ENCODE measurements around the gene TBX10. TPM values are rescaled to one million over a fixed set of nuclear protein-coding genes. Genes with fewer than 3 reads are reported as not detected.
"Not testable (repeated sequence)": the region's sequence is repeated elsewhere in the genome, so short reads cannot be mapped to it uniquely, and the experiment has no call there.

TBX10 gene
- total and polyA plus RNA-seq, 4 donors, result not detected

GRCh38 chr11:67640758-67641337 is 1.3 kb upstream of the TBX10 start:
- no peak for ATAC-seq (ENCODE audit: insufficient read depth, low FRiP score)
- Histone ChIP-seq H3K4me3 (no peak overlapping the region), H3K27ac (ENCODE audit: low read depth in 1 of 2, low read length in 1 of 2) (no peak overlapping the region), H3K9ac (ENCODE audit: insufficient read depth in 1 of 2, low read length in 2 of 2) (no peak overlapping the region), H3K4me1 (ENCODE audit: control insufficient read depth in 5 of 5, insufficient read depth in 5 of 5, low read length in 5 of 5) (no peaks in the 10 kb centered on the region), H3K9me3 (ENCODE audit: control insufficient read depth in 4 of 4, insufficient read depth in 3 of 4, low read length in 3 of 4) (peaks cover 0 to 2% (median 0%) of the 10 kb centered on the region in 4 donors), H3K36me3 (ENCODE audit: control insufficient read depth in 4 of 4, insufficient read depth in 4 of 4, low read length in 4 of 4) (no peaks in the 10 kb centered on the region), H3K27me3 (ENCODE audit: control insufficient read depth in 3 of 3, insufficient read depth in 3 of 3, low read length in 2 of 3) (no peaks in the 10 kb centered on the region)
- no peak for DNase-seq
- 69 to 87% methylated on average over 12 of the region's 12 CpGs for WGBS, 2 donors
- no peak for TF ChIP-seq CTCF (IDR thresholded peaks at IDR 0.05; ENCODE audit: control extremely low read depth, extremely low read depth)

- WGBS, 2 donors, result 46 to 57% methylated on average over 23 of the region's 23 CpGs
- Histone ChIP-seq H3K27ac (ENCODE audit: low read depth in 1 of 2, low read length in 1 of 2) (no peak overlapping the region), H3K9ac (ENCODE audit: insufficient read depth in 1 of 2, low read length in 2 of 2) (no peak overlapping the region), H3K27me3 (ENCODE audit: control insufficient read depth in 3 of 3, insufficient read depth in 3 of 3, low read length in 2 of 3) (no peaks in the 10 kb centered on the region), H3K4me3 (no peak overlapping the region), H3K9me3 (ENCODE audit: control insufficient read depth in 4 of 4, insufficient read depth in 3 of 4, low read length in 3 of 4) (peaks cover 0 to 2% (median 0%) of the 10 kb centered on the region in 4 donors), H3K4me1 (ENCODE audit: control insufficient read depth in 5 of 5, insufficient read depth in 5 of 5, low read length in 5 of 5) (no peaks in the 10 kb centered on the region), H3K36me3 (ENCODE audit: control insufficient read depth in 4 of 4, insufficient read depth in 4 of 4, low read length in 4 of 4) (no peaks in the 10 kb centered on the region)
- DNase-seq (peak; percentile 39 to 62 (median 49)), ATAC-seq (ENCODE audit: insufficient read depth, low FRiP score) (no peak)
- peak; percentile 50 for TF ChIP-seq CTCF (IDR thresholded peaks at IDR 0.05; ENCODE audit: control extremely low read depth, extremely low read depth)
Measured at GRCh38 chr11:67640021-67640757, 626 bp upstream of the TBX10 start.

GRCh38 chr11:67638535-67639437 is 777 bp downstream of the TBX10 start:
- DNase-seq (no peak), ATAC-seq (ENCODE audit: insufficient read depth, low FRiP score) (no peak)
- Histone ChIP-seq H3K27me3 (ENCODE audit: control insufficient read depth in 3 of 3, insufficient read depth in 3 of 3, low read length in 2 of 3) (no peaks in the 10 kb centered on the region), H3K27ac (ENCODE audit: low read depth in 1 of 2, low read length in 1 of 2) (no peak overlapping the region), H3K9ac (ENCODE audit: insufficient read depth in 1 of 2, low read length in 2 of 2) (no peak overlapping the region), H3K9me3 (ENCODE audit: control insufficient read depth in 4 of 4, insufficient read depth in 3 of 4, low read length in 3 of 4) (no peaks in the 10 kb centered on the region), H3K4me1 (ENCODE audit: control insufficient read depth in 5 of 5, insufficient read depth in 5 of 5, low read length in 5 of 5) (no peaks in the 10 kb centered on the region), H3K36me3 (ENCODE audit: control insufficient read depth in 4 of 4, insufficient read depth in 4 of 4, low read length in 4 of 4) (no peaks in the 10 kb centered on the region), H3K4me3 (no peak overlapping the region)
- no peak for TF ChIP-seq CTCF (IDR thresholded peaks at IDR 0.05; ENCODE audit: control extremely low read depth, extremely low read depth)
- WGBS, 2 donors, result 87 to 94% methylated on average over 23 to 24 of the region's 24 CpGs

- H3K4me1 ChIP-seq (ENCODE audit: control insufficient read depth in 5 of 5, insufficient read depth in 5 of 5, low read length in 5 of 5); H3K4me3 ChIP-seq; H3K9ac ChIP-seq (ENCODE audit: insufficient read depth in 1 of 2, low read length in 2 of 2); H3K27me3 ChIP-seq (ENCODE audit: control insufficient read depth in 3 of 3, insufficient read depth in 3 of 3, low read length in 2 of 3); H3K27ac ChIP-seq (ENCODE audit: low read depth in 1 of 2, low read length in 1 of 2); ATAC-seq (ENCODE audit: insufficient read depth, low FRiP score); H3K36me3 ChIP-seq (ENCODE audit: control insufficient read depth in 4 of 4, insufficient read depth in 4 of 4, low read length in 4 of 4); H3K9me3 ChIP-seq (ENCODE audit: control insufficient read depth in 4 of 4, insufficient read depth in 3 of 4, low read length in 3 of 4); DNase-seq: not testable (repeated sequence)
- WGBS, 2 donors, result 81 to 97% methylated on average over 3 of the region's 3 CpGs
Measured at GRCh38 chr11:67637441-67637840, 2.1 kb downstream of the TBX10 start.

All from lung (tissue), 12 donors.